Sciatic nerve (tissue), 2 donors: ENCODE results near the gene FBXW11. TPM values are rescaled to one million over a fixed set of nuclear protein-coding genes. Genes with fewer than 3 reads are reported as not detected.

ENCODE experiments used
- ATAC-seq: fragments of 200-7000 bp; cut with Tn5 transposase; one replicate; pipeline ENCODE4 v1.9.1; 2020; ENCODE audit warnings: mild to moderate bottlenecking, moderate library complexity
- DNase-seq: peaks from one replicate; pipeline ENCODE4 v3.0.0-alpha.2; 2020; ENCODE audit warnings: low spot score
- intact Hi-C: fragments of 100-400 bp; cut with DNase I; formaldehyde crosslinking; loops from one replicate; pipeline ENCODE4 v1.14.2; 2022
- total RNA-seq: library from RNA; stranded (reverse); fragmentation: NEBNext Ultra II Directional; extraction: Animal tissue kit (Norgen Biotek cat#: 25700); gene quantifications from one replicate; pipeline ENCODE4 v1.2.1, GENCODE V29; 2021
- donor health status: DM: no; HTN: no; CAD: no.
- donor health status: DM: no; HTN: no; CAD: no.

The FBXW11 gene
- total RNA-seq, 1 donor from 2014 or later, result 67.7 TPM

- no peak for DNase-seq
These were observed 167.3 kb downstream of the FBXW11 start for GRCh38 chr5:171839112-171839511.

GRCh38 chr5:171838066-171838465 lies 168.4 kb downstream of the FBXW11 start:
- intact Hi-C loops, result no loop called here
- no peak for ATAC-seq
- no peak for DNase-seq

More at GRCh38 chr5:171839112-171839511, 167.3 kb downstream of the FBXW11 start:
- ATAC-seq, result no peak
- intact Hi-C loops, result no loop called here

GRCh38 chr5:171837522-171837921 lies 168.9 kb downstream of the FBXW11 start:
- ATAC-seq, result no peak
- intact Hi-C loops, result no loop called here
- DNase-seq, result no peak

- intact Hi-C loops, result no loop called here
- no peak for ATAC-seq
- no peak for DNase-seq
These were observed 171.4 kb downstream of the FBXW11 start for GRCh38 chr5:171835066-171835465.

GRCh38 chr5:171834461-171834860 lies 172.0 kb downstream of the FBXW11 start:
- DNase-seq (no peak), ATAC-seq (no peak)
- intact Hi-C loops, result no loop called here

GRCh38 chr5:171832775-171833174 lies 173.7 kb downstream of the FBXW11 start:
- no peak for DNase-seq
- intact Hi-C loops, result no loop called here
- ATAC-seq, result no peak

GRCh38 chr5:171830686-171831085 lies 175.8 kb downstream of the FBXW11 start:
- no peak for ATAC-seq
- no peak for DNase-seq
- intact Hi-C loops, result no loop called here

GRCh38 chr5:171827162-171827561 lies 179.3 kb downstream of the FBXW11 start:
- DNase-seq (no peak), ATAC-seq (no peak)
- intact Hi-C loops, result no loop called here

GRCh38 chr5:171826132-171826531 lies 180.3 kb downstream of the FBXW11 start:
- DNase-seq (no peak), ATAC-seq (no peak)
- intact Hi-C loops, result no loop called here

GRCh38 chr5:171825051-171825450 lies 181.4 kb downstream of the FBXW11 start:
- intact Hi-C loops, result no loop called here
- ATAC-seq (no peak), DNase-seq (no peak)

GRCh38 chr5:171823269-171823668 lies 183.2 kb downstream of the FBXW11 start:
- intact Hi-C loops, result no loop called here
- no peak for ATAC-seq
- no peak for DNase-seq

GRCh38 chr5:171821286-171821685 lies 185.2 kb downstream of the FBXW11 start:
- intact Hi-C loops, result no loop called here
- DNase-seq, result no peak
- no peak for ATAC-seq

GRCh38 chr5:171820561-171820960 lies 185.9 kb downstream of the FBXW11 start:
- ATAC-seq, result no peak
- intact Hi-C loops, result no loop called here
- no peak for DNase-seq

GRCh38 chr5:171816666-171817065 lies 189.8 kb downstream of the FBXW11 start:
- no peak for ATAC-seq
- no peak for DNase-seq
- intact Hi-C loops, result no loop called here

- no peak for ATAC-seq
- no peak for DNase-seq
- intact Hi-C loops, result no loop called here
These were observed 192.5 kb downstream of the FBXW11 start for GRCh38 chr5:171813813-171814490.

- intact Hi-C loops, result no loop called here
- ATAC-seq, result no peak
These were observed 193.2 kb downstream of the FBXW11 start for GRCh38 chr5:171813270-171813669.

More at GRCh38 chr5:171813270-171813669, 193.2 kb downstream of the FBXW11 start:
- no peak for DNase-seq

Other genes with a start within 250 kb of the FBXW11 start
- not detected for gene SMIM23, start 220.8 kb downstream of the FBXW11 start, total RNA-seq
- gene STK10, start 181.6 kb upstream of the FBXW11 start, total RNA-seq, result 89.4 TPM
- gene EFCAB9, start 187.5 kb upstream of the FBXW11 start, total RNA-seq, result not detected